ENCODE results near the gene SIPA1L3.
A peak's percentile ranks its signal among the peaks of the same experiment; 100 is the strongest.
"Not testable (repeated sequence)": the region's sequence is repeated elsewhere in the genome, so short reads cannot be mapped to it uniquely, and the experiment has no call there.

SIPA1L3 gene

DNA sequence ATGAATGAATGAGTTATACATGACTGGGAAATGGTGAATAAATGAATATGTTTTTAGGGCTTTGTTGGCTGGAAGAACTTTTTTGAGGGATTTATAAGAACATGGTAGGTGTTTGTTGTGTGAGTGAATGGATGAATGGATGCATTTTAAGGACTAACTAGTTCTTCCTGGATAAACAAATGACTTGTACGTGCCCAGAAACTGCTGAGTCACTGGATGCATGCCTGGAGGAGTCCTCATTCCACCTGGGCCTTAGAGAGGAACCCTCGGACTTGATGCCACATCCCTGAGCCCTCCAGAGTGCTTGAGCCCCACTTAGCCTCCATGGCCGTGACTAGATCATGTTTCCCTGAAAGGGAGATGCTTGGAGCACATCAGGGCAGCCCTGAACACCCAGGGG, 163.6 kb downstream of the SIPA1L3 start:
- Histone ChIP-seq H3K9me3 (ENCODE audit: insufficient read depth, low read length) (no peaks in the 10 kb centered on the region; the same call in 1 of the 2 replicates), H3K36me3 (ENCODE audit: insufficient read depth, insufficient read length, low read length) (no peaks in the 10 kb centered on the region), H3K9ac (ENCODE audit: insufficient read length, low read depth) (no peak overlapping the region), H3K4me1 (ENCODE audit: insufficient read depth, insufficient read length) (no peaks in the 10 kb centered on the region), H3K27me3 (ENCODE audit: insufficient read depth, insufficient read length) (no peaks in the 10 kb centered on the region), H3K4me3 (ENCODE audit: insufficient read length, low read depth) (no peak overlapping the region)
- no peak for DNase-seq (ENCODE audit: low read depth, low spot score)
- TF ChIP-seq YY1 (IDR thresholded peaks at IDR 0.05; ENCODE audit: insufficient read depth, insufficient read length) (no peak), ZNF274 (IDR thresholded peaks at IDR 0.05; ENCODE audit: low read depth, low read length) (no peak), SUZ12 (IDR thresholded peaks at IDR 0.05; ENCODE audit: extremely low read depth, insufficient read depth, insufficient read length) (no peak)

DNA sequence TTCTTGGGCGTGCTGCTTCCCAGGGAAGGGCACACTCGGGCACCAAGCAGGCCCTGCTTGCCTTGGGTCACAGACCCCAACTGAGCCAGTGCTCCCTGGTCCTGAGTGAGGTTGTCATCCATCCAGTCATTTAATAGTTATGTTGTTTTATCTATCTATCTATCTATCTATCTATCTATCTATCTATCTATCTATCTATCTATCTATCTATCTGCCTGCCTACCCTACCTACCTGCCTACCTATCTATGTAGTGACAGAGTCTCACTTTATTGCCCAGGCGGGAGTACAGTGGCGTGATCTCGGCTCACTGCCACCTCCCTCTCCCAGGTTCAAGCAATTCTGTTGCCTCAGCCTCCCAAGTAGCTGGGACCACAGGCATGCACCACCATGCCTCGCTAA, 164.0 kb downstream of the SIPA1L3 start:
- H3K9ac ChIP-seq (ENCODE audit: insufficient read length, low read depth); H3K4me1 ChIP-seq (ENCODE audit: insufficient read depth, insufficient read length); H3K9me3 ChIP-seq (ENCODE audit: insufficient read depth, low read length); DNase-seq (ENCODE audit: low read depth, low spot score); H3K36me3 ChIP-seq (ENCODE audit: insufficient read depth, insufficient read length, low read length); H3K27me3 ChIP-seq (ENCODE audit: insufficient read depth, insufficient read length); H3K4me3 ChIP-seq (ENCODE audit: insufficient read length, low read depth): not testable (repeated sequence)

- TF ChIP-seq ZNF274 (IDR thresholded peaks at IDR 0.05; ENCODE audit: low read depth, low read length) (no peak), YY1 (IDR thresholded peaks at IDR 0.05; ENCODE audit: insufficient read depth, insufficient read length) (no peak), SUZ12 (IDR thresholded peaks at IDR 0.05; ENCODE audit: extremely low read depth, insufficient read depth, insufficient read length) (no peak)
- no peak for DNase-seq (ENCODE audit: low read depth, low spot score)
- Histone ChIP-seq H3K4me3 (ENCODE audit: insufficient read length, low read depth) (no peak overlapping the region), H3K9me3 (ENCODE audit: insufficient read depth, low read length) (no peaks in the 10 kb centered on the region; the same call in 1 of the 2 replicates), H3K27me3 (ENCODE audit: insufficient read depth, insufficient read length) (no peaks in the 10 kb centered on the region), H3K36me3 (ENCODE audit: insufficient read depth, insufficient read length, low read length) (no peaks in the 10 kb centered on the region), H3K9ac (ENCODE audit: insufficient read length, low read depth) (no peak overlapping the region), H3K4me1 (ENCODE audit: insufficient read depth, insufficient read length) (no peaks in the 10 kb centered on the region)
Measured at GRCh38 chr19:38071647-38072046, 164.6 kb downstream of the SIPA1L3 start.

DNA sequence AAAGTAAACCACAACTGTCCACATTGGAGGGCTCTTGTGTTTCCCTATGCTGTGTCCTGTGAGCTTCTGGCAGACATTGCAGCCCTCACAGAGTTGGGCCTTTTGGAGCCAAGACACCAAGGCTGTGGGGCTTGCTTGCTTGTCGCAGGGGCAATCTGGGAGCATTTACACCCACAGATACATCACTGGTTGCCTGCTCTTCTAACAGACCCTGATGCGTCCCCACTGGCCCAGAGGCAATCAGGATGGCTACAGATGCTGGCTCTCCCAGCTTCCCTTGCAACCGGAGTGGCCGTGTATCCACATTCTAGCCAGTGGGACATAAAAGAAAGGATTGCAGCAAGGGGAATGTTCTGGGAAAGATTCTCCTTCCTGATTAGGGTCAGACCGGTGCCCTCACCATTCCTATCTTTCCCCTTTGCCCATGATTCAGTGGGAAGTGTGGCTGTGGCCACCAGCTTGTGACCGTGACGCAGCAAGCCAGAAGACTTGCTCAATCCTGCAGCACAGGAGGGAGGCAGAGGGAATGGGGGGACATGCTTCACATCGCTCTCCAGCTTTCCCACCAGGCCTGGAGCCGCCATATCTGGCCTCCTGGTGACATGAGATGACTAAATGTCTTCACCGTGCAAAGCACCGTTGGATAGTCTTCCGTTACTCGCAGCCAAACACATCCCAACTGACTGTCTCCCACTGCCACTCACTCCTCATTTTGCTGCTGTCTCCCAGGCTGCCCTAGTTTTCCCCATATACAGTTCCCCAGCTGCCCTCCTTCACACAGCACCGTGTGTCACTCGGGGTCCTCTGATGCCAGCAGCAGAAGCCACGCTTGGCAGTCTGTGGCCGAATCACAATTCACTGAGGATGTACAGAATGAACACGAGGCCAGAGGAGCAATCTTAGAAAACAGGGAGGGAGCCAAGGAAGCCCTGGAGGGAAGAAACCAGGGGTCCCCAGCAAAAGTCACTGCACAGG, 166.1 kb downstream of the SIPA1L3 start:
- no peaks in the 10 kb centered on the region for H3K4me1 ChIP-seq (ENCODE audit: insufficient read depth, insufficient read length)
- TF ChIP-seq YY1 (IDR thresholded peaks at IDR 0.05; ENCODE audit: insufficient read depth, insufficient read length): no peak
- TF ChIP-seq SUZ12 (IDR thresholded peaks at IDR 0.05; ENCODE audit: extremely low read depth, insufficient read depth, insufficient read length): no peak
- H3K9me3 ChIP-seq (ENCODE audit: insufficient read depth, low read length): no peaks in the 10 kb centered on the region; the same call in 1 of the 2 replicates
- DNase-seq (ENCODE audit: low read depth, low spot score): no peak
- H3K9ac ChIP-seq (ENCODE audit: insufficient read length, low read depth): no peak overlapping the region
- H3K36me3 ChIP-seq (ENCODE audit: insufficient read depth, insufficient read length, low read length): no peaks in the 10 kb centered on the region
- H3K27me3 ChIP-seq (ENCODE audit: insufficient read depth, insufficient read length): no peaks in the 10 kb centered on the region
- no peak overlapping the region for H3K4me3 ChIP-seq (ENCODE audit: insufficient read length, low read depth)

- Histone ChIP-seq H3K4me3 (ENCODE audit: insufficient read length, low read depth) (no peak overlapping the region), H3K27me3 (ENCODE audit: insufficient read depth, insufficient read length) (no peaks in the 10 kb centered on the region), H3K36me3 (ENCODE audit: insufficient read depth, insufficient read length, low read length) (no peaks in the 10 kb centered on the region), H3K4me1 (ENCODE audit: insufficient read depth, insufficient read length) (no peaks in the 10 kb centered on the region), H3K9me3 (ENCODE audit: insufficient read depth, low read length) (no peaks in the 10 kb centered on the region; the same call in 1 of the 2 replicates), H3K9ac (ENCODE audit: insufficient read length, low read depth) (no peak overlapping the region)
- TF ChIP-seq ZNF274 (IDR thresholded peaks at IDR 0.05; ENCODE audit: low read depth, low read length): no peak
- no peak for TF ChIP-seq SUZ12 (IDR thresholded peaks at IDR 0.05; ENCODE audit: extremely low read depth, insufficient read depth, insufficient read length)
- no peak for TF ChIP-seq YY1 (IDR thresholded peaks at IDR 0.05; ENCODE audit: insufficient read depth, insufficient read length)
- peak; percentile 35 for DNase-seq (ENCODE audit: low read depth, low spot score)
Measured at GRCh38 chr19:38073841-38074685, 167.1 kb downstream of the SIPA1L3 start.

DNA sequence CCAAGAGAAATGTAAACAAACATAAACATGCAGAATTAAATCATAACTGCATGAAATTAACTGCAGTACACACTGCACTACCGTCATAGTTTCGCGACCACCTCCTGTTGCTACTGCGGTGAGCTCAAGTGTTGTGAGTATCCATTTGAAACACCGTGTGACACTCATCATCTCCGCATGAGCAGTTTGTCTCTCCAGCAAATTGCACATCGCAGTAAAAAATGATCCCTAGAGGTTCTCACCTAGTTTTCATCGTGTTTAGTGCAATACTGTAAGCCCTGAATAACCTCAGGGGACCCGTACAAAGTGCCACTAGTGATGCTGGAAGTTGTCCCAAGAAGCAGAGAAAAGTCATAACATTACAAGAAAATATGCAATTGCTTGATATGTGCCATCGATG, 169.3 kb downstream of the SIPA1L3 start:
- TF ChIP-seq SUZ12 (IDR thresholded peaks at IDR 0.05; ENCODE audit: extremely low read depth, insufficient read depth, insufficient read length): no peak
- TF ChIP-seq ZNF274 (IDR thresholded peaks at IDR 0.05; ENCODE audit: low read depth, low read length): no peak
- no peak for TF ChIP-seq YY1 (IDR thresholded peaks at IDR 0.05; ENCODE audit: insufficient read depth, insufficient read length)
- no peak for DNase-seq (ENCODE audit: low read depth, low spot score)
- H3K4me1 ChIP-seq (ENCODE audit: insufficient read depth, insufficient read length): peaks cover 3% of the 10 kb centered on the region
- H3K9me3 ChIP-seq (ENCODE audit: insufficient read depth, low read length): no peaks in the 10 kb centered on the region; the same call in 1 of the 2 replicates
- H3K36me3 ChIP-seq (ENCODE audit: insufficient read depth, insufficient read length, low read length): no peaks in the 10 kb centered on the region
- no peak overlapping the region for H3K9ac ChIP-seq (ENCODE audit: insufficient read length, low read depth)
- H3K27me3 ChIP-seq (ENCODE audit: insufficient read depth, insufficient read length): no peaks in the 10 kb centered on the region
- no peak overlapping the region for H3K4me3 ChIP-seq (ENCODE audit: insufficient read length, low read depth)
